Small intestine (tissue), 7 donors: ENCODE data around the gene RNF7. TPM values are rescaled to one million over a fixed set of nuclear protein-coding genes. Genes with fewer than 3 reads are reported as not detected.

ENCODE experiments used
- DNase-seq, 2 donors: peaks; one replicate each; pipeline versions ENCODE4 v3.0.0 to v3.0.0-alpha.2; 2013
- FAIRE-seq: peaks from 2 replicates; lab custom pipeline; 2012; peaks lifted over from hg19 to GRCh38; lab: Jason Lieb, UNC
- H3K27ac ChIP-seq, 3 donors: one replicate each; pipeline ENCODE4 v1.5.1; 2013; ENCODE audit warnings: low read length in 2 of 3, mild to moderate bottlenecking in 2 of 3, control low read depth in 1 of 3, inconsistent platforms in 1 of 3, low read depth in 1 of 3, moderate library complexity in 1 of 3
- H3K27me3 ChIP-seq, 3 donors: one replicate each; pipeline ENCODE4 v1.6.1; 2013; ENCODE audit warnings: low read length in 3 of 3, inconsistent platforms in 1 of 3; ENCODE audit not compliant: control insufficient read depth in 3 of 3, insufficient read depth in 3 of 3
- H3K36me3 ChIP-seq, 3 donors: one replicate each; pipeline ENCODE4 v1.6.1; 2013; ENCODE audit warnings: low read length in 3 of 3, inconsistent platforms in 1 of 3, low read depth in 1 of 3, mild to moderate bottlenecking in 1 of 3, moderate library complexity in 1 of 3; ENCODE audit not compliant: control insufficient read depth in 3 of 3, insufficient read depth in 2 of 3
- H3K4me1 ChIP-seq, 3 donors: one replicate each; pipeline ENCODE4 v1.6.1; 2013; ENCODE audit warnings: low read length in 2 of 3, inconsistent platforms in 1 of 3, low read depth in 1 of 3, mild to moderate bottlenecking in 1 of 3, moderate library complexity in 1 of 3; ENCODE audit not compliant: control insufficient read depth in 3 of 3, insufficient read depth in 2 of 3
- H3K4me3 ChIP-seq, 3 donors: one replicate each; pipeline ENCODE4 v1.5.1; 2013; ENCODE audit warnings: low read length in 3 of 3, control low read depth in 1 of 3, inconsistent platforms in 1 of 3, low read depth in 1 of 3, mild to moderate bottlenecking in 1 of 3, moderate library complexity in 1 of 3
- H3K9me3 ChIP-seq, 2 donors: one replicate each; pipeline ENCODE4 v1.6.1; 2013; ENCODE audit warnings: low read depth in 1 of 2, low read length in 1 of 2; ENCODE audit not compliant: control insufficient read depth in 2 of 2, insufficient read depth in 1 of 2
- WGBS, 3 donors: extraction: QIAGEN DNeasy Blood & Tissue Kit; methylation state at CpG; one replicate each; pipeline ENCODE4 v1.1.7; 2013; 5-methylcytosine and 5-hydroxymethylcytosine counted together
- polyA plus RNA-seq, 4 donors: library from polyadenylated mRNA; stranded (reverse) in 3 of 4; unstranded in 1 of 4; fragments of 200-250 nt in 3 of 4; fragments of 120-200 nt in 1 of 4; gene quantifications; one replicate each; pipeline versions ENCODE4 v1.2.1 to v1.2.3, GENCODE V29; 2013
- donor health status: healthy with polysubstance abuse.
- donor health status: control.
- donor health status: control.
- donor health status: Bipolar disorder and iron deficiency.
- donor health status: healthy.

RNF7 gene
- polyA plus RNA-seq, 4 donors = 120 to 260 (median 167) TPM

GRCh38 chr3:141763088-141763750 lies 25.1 kb downstream of the RNF7 start, which contains the start of gene GRK7:
Gene GRK7 (plus strand): TSS chr3:141763408. CDS start chr3:141778285, 14,877 bp downstream.
- H3K27me3 ChIP-seq = no peaks in the 10 kb centered on the region
- DNase-seq = no peak
- H3K9me3 ChIP-seq = no peaks in the 10 kb centered on the region
- no peak within 1 kb of the TSS for H3K27ac ChIP-seq
- no peak for FAIRE-seq
- WGBS, 3 donors = 91 to 95% (median 92%) methylated on average over 9 of the region's 9 CpGs
- no peaks in the 10 kb centered on the region for H3K36me3 ChIP-seq
- H3K4me3 ChIP-seq = no peak within 1 kb of the TSS
- no peaks in the 10 kb centered on the region for H3K4me1 ChIP-seq

GRCh38 chr3:141764045-141764444 lies 25.9 kb downstream of the RNF7 start:
- Histone ChIP-seq H3K4me1 (no peaks in the 10 kb centered on the region), H3K27me3 (no peaks in the 10 kb centered on the region), H3K27ac (no peak overlapping the region), H3K4me3 (no peak overlapping the region), H3K9me3 (no peaks in the 10 kb centered on the region), H3K36me3 (no peaks in the 10 kb centered on the region)
- no peak for DNase-seq
- WGBS, 3 donors = 89 to 100% (median 95%) methylated on average over 2 of the region's 2 CpGs
- no peak for FAIRE-seq

GRCh38 chr3:141764465-141764864 lies 26.4 kb downstream of the RNF7 start:
- Histone ChIP-seq H3K9me3 (no peaks in the 10 kb centered on the region), H3K36me3 (no peaks in the 10 kb centered on the region), H3K4me3 (no peak overlapping the region), H3K27ac (no peak overlapping the region), H3K4me1 (no peaks in the 10 kb centered on the region), H3K27me3 (no peaks in the 10 kb centered on the region)
- 90 to 100% (median 94%) methylated on average over 1 of the region's 1 CpG for WGBS, 3 donors
- FAIRE-seq = no peak
- no peak for DNase-seq

- 78 to 91% (median 88%) methylated on average over 2 of the region's 2 CpGs for WGBS, 3 donors
- Histone ChIP-seq H3K4me1 (no peaks in the 10 kb centered on the region), H3K9me3 (no peaks in the 10 kb centered on the region), H3K36me3 (no peaks in the 10 kb centered on the region), H3K4me3 (no peak overlapping the region), H3K27me3 (no peaks in the 10 kb centered on the region), H3K27ac (no peak overlapping the region)
- FAIRE-seq (no peak), DNase-seq (no peak)
Observed at GRCh38 chr3:141764986-141765385, 26.9 kb downstream of the RNF7 start.

- Histone ChIP-seq H3K27ac (no peak overlapping the region), H3K27me3 (no peaks in the 10 kb centered on the region), H3K4me1 (no peaks in the 10 kb centered on the region), H3K4me3 (no peak overlapping the region), H3K9me3 (no peaks in the 10 kb centered on the region), H3K36me3 (no peaks in the 10 kb centered on the region)
- no peak for FAIRE-seq
- 78 to 91% (median 83%) methylated on average over 2 of the region's 2 CpGs for WGBS, 3 donors
- DNase-seq = no peak
Observed at GRCh38 chr3:141767066-141767465, 29.0 kb downstream of the RNF7 start.

- FAIRE-seq (no peak), DNase-seq (peak in 1 of 2 donors; percentile 9)
- Histone ChIP-seq H3K36me3 (no peaks in the 10 kb centered on the region), H3K27ac (no peak overlapping the region), H3K9me3 (no peaks in the 10 kb centered on the region), H3K4me3 (no peak overlapping the region), H3K27me3 (no peaks in the 10 kb centered on the region), H3K4me1 (no peaks in the 10 kb centered on the region)
- 44 to 55% (median 47%) methylated on average over 6 of the region's 6 CpGs for WGBS, 3 donors
Observed at GRCh38 chr3:141769221-141769894, 31.3 kb downstream of the RNF7 start.

GRCh38 chr3:141773676-141774075 lies 35.6 kb downstream of the RNF7 start:
- 91 to 96% (median 92%) methylated on average over 6 of the region's 6 CpGs for WGBS, 3 donors
- Histone ChIP-seq H3K4me1 (no peaks in the 10 kb centered on the region), H3K4me3 (no peak overlapping the region), H3K36me3 (no peaks in the 10 kb centered on the region), H3K9me3 (no peaks in the 10 kb centered on the region), H3K27ac (no peak overlapping the region), H3K27me3 (no peaks in the 10 kb centered on the region)
- FAIRE-seq (no peak), DNase-seq (no peak)

GRCh38 chr3:141776376-141776775 lies 38.3 kb downstream of the RNF7 start:
- Histone ChIP-seq H3K36me3 (no peaks in the 10 kb centered on the region), H3K27me3 (no peaks in the 10 kb centered on the region), H3K27ac (no peak overlapping the region), H3K4me3 (no peak overlapping the region), H3K9me3 (no peaks in the 10 kb centered on the region), H3K4me1 (no peaks in the 10 kb centered on the region)
- DNase-seq (no peak), FAIRE-seq (no peak)
- 89 to 93% (median 91%) methylated on average over 14 of the region's 14 CpGs for WGBS, 3 donors
